Uterus (tissue), 2 donors: ENCODE results near the gene KRTAP2-2.

ENCODE experiments used
- POLR2A ChIP-seq, 2 donors: fragments of 450-650 bp; IDR thresholded peaks; one replicate each; pipeline ENCODE4 v1.6.1; 2016; ENCODE audit warnings: antibody characterized with exemption in 2 of 2, mild to moderate bottlenecking in 1 of 2, moderate library complexity in 1 of 2
- TF ChIP-seq, protein P1 (sequence below), 4 experiments: fragments of 200-600 bp in 2 of 4; fragments of 450-650 bp in 2 of 4; sonication (generic) in 2 of 4; IDR thresholded peaks; one replicate each; pipeline ENCODE4 v1.5.1; 2016 to 2019; ENCODE audit warnings: antibody characterized with exemption in 4 of 4, mild to moderate bottlenecking in 2 of 4, moderate library complexity in 1 of 4

GRCh38 chr17:41052566-41052965, 2.5 kb downstream of the KRTAP2-2 start:
- TF ChIP-seq, protein P1, sequence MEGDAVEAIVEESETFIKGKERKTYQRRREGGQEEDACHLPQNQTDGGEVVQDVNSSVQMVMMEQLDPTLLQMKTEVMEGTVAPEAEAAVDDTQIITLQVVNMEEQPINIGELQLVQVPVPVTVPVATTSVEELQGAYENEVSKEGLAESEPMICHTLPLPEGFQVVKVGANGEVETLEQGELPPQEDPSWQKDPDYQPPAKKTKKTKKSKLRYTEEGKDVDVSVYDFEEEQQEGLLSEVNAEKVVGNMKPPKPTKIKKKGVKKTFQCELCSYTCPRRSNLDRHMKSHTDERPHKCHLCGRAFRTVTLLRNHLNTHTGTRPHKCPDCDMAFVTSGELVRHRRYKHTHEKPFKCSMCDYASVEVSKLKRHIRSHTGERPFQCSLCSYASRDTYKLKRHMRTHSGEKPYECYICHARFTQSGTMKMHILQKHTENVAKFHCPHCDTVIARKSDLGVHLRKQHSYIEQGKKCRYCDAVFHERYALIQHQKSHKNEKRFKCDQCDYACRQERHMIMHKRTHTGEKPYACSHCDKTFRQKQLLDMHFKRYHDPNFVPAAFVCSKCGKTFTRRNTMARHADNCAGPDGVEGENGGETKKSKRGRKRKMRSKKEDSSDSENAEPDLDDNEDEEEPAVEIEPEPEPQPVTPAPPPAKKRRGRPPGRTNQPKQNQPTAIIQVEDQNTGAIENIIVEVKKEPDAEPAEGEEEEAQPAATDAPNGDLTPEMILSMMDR (IDR thresholded peaks at IDR 0.05) = no peak
- no peak for TF ChIP-seq POLR2A (IDR thresholded peaks at IDR 0.05)
